Suprapubic skin (tissue), 4 donors: ENCODE data around the gene SLC22A14. TPM values are rescaled to one million over a fixed set of nuclear protein-coding genes. Genes with fewer than 3 reads are reported as not detected.

Experiments used
- DNase-seq, 2 donors: peaks; one replicate each; pipeline ENCODE4 v3.0.0-alpha.2; 2019; ENCODE audit warnings: low spot score in 2 of 2
- H3K27ac ChIP-seq: fragments of 200-600 bp; sonication (generic); one replicate; pipeline ENCODE4 v1.5.1; 2019
- H3K27me3 ChIP-seq: fragments of 200-600 bp; sonication (generic); one replicate; pipeline ENCODE4 v1.5.1; 2019
- H3K36me3 ChIP-seq: fragments of 200-600 bp; sonication (generic); one replicate; pipeline ENCODE4 v1.5.1; 2019
- H3K4me1 ChIP-seq: fragments of 200-600 bp; sonication (generic); one replicate; pipeline ENCODE4 v1.5.1; 2019
- H3K4me3 ChIP-seq: fragments of 200-600 bp; sonication (generic); one replicate; pipeline ENCODE4 v1.5.1; 2019; ENCODE audit warnings: mild to moderate bottlenecking
- H3K9me3 ChIP-seq: fragments of 200-600 bp; sonication (generic); one replicate; pipeline ENCODE4 v1.5.1; 2019
- EP300 ChIP-seq: sonication (generic); formaldehyde crosslinking; IDR thresholded peaks from one replicate; pipeline ENCODE4 v1.6.1; 2017; ENCODE audit warnings: antibody characterized with exemption
- POLR2A ChIP-seq, 2 donors: fragments of 450-650 bp; IDR thresholded peaks; one replicate each; pipeline ENCODE4 v1.6.1; 2017; ENCODE audit warnings: antibody characterized with exemption in 2 of 2, mild to moderate bottlenecking in 2 of 2, moderate library complexity in 2 of 2
- POLR2AphosphoS5 ChIP-seq, 3 donors: sonication (generic); formaldehyde crosslinking; IDR thresholded peaks; one replicate each; pipeline ENCODE4 v1.6.1; 2017; ENCODE audit warnings: antibody characterized with exemption in 3 of 3
- whole genome bisulfite sequencing: methylation state at CpG from one replicate; pipeline ENCODE4 v1.1.5; 2018; 5-methylcytosine and 5-hydroxymethylcytosine counted together
- total RNA-seq, 4 donors: library from RNA; depleted of rRNA; stranded (reverse); fragments of >200 nt; gene quantifications; one replicate each; pipeline ENCODE4 v1.1.0, GENCODE V29; 2016
- TF ChIP-seq, protein P1 (sequence below), 2 donors: fragments of 200-600 bp in 1 of 2; fragments of 450-650 bp in 1 of 2; sonication (generic) in 1 of 2; IDR thresholded peaks; one replicate each; pipeline ENCODE4 v1.5.1; 2016 to 2019; ENCODE audit warnings: antibody characterized with exemption in 2 of 2, mild to moderate bottlenecking in 1 of 2, moderate library complexity in 1 of 2

SLC22A14 gene
- total RNA-seq, 4 donors from 2014 or later = 0.64 TPM; not detected in 3

DNA sequence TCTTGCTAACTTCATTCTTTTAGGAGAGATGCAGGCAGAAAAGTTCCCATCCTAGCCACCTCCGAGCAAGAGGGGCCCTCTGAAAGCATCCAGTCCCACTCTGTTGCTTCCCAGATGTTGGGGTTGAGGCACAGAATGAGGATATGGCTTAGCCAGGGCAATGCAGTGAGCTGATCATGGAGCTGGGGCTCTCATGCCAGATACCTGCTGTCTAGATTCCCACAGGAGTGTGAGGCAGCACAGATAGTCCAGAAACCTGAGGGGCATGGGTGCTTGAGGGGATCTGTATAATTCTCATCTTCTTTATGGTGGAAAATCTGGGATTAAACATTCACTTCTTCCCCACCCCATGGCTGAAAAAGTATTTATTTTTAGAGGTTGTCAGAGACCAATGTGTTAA, 15.3 kb upstream of the SLC22A14 start:
- H3K4me3 ChIP-seq = no peak overlapping the region
- H3K27ac ChIP-seq = no peak overlapping the region
- no peaks in the 10 kb centered on the region for H3K9me3 ChIP-seq
- H3K4me1 ChIP-seq = no peaks in the 10 kb centered on the region
- H3K27me3 ChIP-seq = no peaks in the 10 kb centered on the region
- 92% methylated on average over 1 of the region's 1 CpG for WGBS
- DNase-seq = no peak
- H3K36me3 ChIP-seq = no peaks in the 10 kb centered on the region
- TF ChIP-seq POLR2A (IDR thresholded peaks at IDR 0.05) (no peak), POLR2AphosphoS5 (IDR thresholded peaks at IDR 0.05) (no peak), EP300 (no peak)
- TF ChIP-seq, protein P1, sequence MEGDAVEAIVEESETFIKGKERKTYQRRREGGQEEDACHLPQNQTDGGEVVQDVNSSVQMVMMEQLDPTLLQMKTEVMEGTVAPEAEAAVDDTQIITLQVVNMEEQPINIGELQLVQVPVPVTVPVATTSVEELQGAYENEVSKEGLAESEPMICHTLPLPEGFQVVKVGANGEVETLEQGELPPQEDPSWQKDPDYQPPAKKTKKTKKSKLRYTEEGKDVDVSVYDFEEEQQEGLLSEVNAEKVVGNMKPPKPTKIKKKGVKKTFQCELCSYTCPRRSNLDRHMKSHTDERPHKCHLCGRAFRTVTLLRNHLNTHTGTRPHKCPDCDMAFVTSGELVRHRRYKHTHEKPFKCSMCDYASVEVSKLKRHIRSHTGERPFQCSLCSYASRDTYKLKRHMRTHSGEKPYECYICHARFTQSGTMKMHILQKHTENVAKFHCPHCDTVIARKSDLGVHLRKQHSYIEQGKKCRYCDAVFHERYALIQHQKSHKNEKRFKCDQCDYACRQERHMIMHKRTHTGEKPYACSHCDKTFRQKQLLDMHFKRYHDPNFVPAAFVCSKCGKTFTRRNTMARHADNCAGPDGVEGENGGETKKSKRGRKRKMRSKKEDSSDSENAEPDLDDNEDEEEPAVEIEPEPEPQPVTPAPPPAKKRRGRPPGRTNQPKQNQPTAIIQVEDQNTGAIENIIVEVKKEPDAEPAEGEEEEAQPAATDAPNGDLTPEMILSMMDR (IDR thresholded peaks at IDR 0.05) = no peak

DNA sequence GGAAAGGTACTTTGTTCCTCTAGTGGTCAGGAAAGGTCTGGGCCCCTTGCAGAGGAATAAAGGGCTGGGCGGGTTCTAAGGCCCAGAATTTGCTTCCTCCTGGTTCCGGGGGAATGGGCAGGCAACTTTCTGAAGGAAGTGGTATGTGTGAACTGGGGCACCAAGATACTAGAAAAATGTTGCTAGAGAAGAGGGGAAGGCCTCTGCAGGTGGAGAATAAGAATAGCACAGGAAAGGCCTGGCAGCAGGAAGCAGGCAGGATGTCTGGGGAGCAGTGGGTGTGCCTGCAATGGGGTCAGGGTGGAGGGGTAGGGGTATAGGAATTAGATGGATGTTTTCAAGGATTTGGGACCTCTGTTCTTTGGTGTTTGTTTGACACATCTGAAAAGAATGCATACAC, 14.4 kb upstream of the SLC22A14 start:
- Histone ChIP-seq H3K9me3 (no peaks in the 10 kb centered on the region), H3K27ac (no peak overlapping the region), H3K36me3 (no peaks in the 10 kb centered on the region), H3K4me3 (no peak overlapping the region), H3K27me3 (no peaks in the 10 kb centered on the region), H3K4me1 (no peaks in the 10 kb centered on the region)
- DNase-seq = no peak
- TF ChIP-seq, protein P1 (IDR thresholded peaks at IDR 0.05) = no peak
- TF ChIP-seq POLR2AphosphoS5 (IDR thresholded peaks at IDR 0.05) = no peak
- TF ChIP-seq POLR2A (IDR thresholded peaks at IDR 0.05) = no peak
- no peak for TF ChIP-seq EP300
- 88% methylated on average over 2 of the region's 2 CpGs for WGBS

DNA sequence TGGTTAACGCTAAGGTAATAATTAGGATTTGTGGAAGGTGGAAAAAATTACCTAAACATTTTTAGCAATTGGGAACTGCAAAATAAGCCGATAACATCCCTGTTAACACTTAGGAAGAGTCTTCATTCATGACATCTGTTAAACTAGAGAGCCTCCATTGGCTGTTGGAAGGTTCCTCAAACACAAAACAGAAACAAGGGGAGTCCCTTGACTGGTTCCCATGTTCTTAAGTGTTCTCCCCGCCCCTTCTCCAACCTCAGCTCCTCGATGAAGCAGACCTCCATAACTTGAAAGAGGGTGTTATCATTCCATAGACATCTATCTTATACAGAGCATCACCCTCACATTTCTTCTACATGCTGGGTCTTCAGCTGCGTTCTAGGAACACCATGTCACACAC, 14.0 kb upstream of the SLC22A14 start:
- WGBS = 81% methylated on average over 5 of the region's 5 CpGs
- TF ChIP-seq POLR2A (IDR thresholded peaks at IDR 0.05) (no peak), POLR2AphosphoS5 (IDR thresholded peaks at IDR 0.05) (no peak), EP300 (no peak)
- TF ChIP-seq, protein P1 (IDR thresholded peaks at IDR 0.05) = no peak
- no peaks in the 10 kb centered on the region for H3K4me1 ChIP-seq

DNA sequence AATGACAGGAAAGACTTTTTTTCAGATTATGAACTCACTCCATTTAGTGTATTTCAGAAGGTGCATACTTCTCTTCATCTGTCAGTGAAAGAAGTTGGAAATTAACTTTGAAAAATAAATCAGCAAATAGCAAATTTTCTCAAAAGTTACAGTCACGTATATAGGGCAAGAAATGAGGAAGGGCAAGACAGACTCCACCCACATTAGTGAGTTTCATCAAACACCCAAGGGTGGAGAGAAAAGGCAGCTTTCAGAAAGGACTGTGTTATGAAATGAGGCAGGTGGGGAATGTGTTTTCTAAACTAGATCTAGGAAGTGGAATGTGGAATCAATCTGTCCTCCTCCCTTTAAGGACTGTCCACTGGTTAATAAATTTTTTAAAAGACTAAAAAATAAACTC, 13.6 kb upstream of the SLC22A14 start:
- H3K27ac ChIP-seq = no peak overlapping the region
- WGBS = 58% methylated on average over 1 of the region's 1 CpG
- no peaks in the 10 kb centered on the region for H3K27me3 ChIP-seq
- H3K4me1 ChIP-seq = no peaks in the 10 kb centered on the region
- H3K4me3 ChIP-seq = no peak overlapping the region
- H3K36me3 ChIP-seq = no peaks in the 10 kb centered on the region
- no peak for TF ChIP-seq POLR2AphosphoS5 (IDR thresholded peaks at IDR 0.05)
- TF ChIP-seq POLR2A (IDR thresholded peaks at IDR 0.05) = no peak
- no peak for TF ChIP-seq EP300
- TF ChIP-seq, protein P1 (IDR thresholded peaks at IDR 0.05) = no peak
- no peaks in the 10 kb centered on the region for H3K9me3 ChIP-seq
- no peak for DNase-seq

More for the DNA sequence above, 14.0 kb upstream of the SLC22A14 start:
- Histone ChIP-seq H3K36me3 (no peaks in the 10 kb centered on the region), H3K4me3 (no peak overlapping the region), H3K27ac (no peak overlapping the region), H3K9me3 (no peaks in the 10 kb centered on the region), H3K27me3 (no peaks in the 10 kb centered on the region)
- DNase-seq = no peak

DNA sequence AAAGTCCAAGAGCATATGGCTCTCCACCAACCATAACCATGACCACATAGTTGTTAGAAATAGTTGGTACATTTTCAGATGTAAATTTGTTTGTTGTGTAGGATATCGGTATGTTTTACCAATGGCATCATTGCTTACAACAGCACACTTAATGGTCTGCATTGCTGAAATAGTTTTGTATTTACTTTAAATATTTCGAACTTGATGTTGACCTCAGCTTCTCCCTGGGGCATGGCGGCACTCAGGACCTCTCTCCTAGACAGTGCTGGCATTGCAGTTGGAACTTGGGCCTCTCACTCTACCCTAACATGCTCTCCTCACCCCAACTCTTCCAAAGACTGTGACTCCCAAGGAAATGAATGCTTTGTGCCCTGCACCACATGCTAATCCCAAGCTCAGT, 11.5 kb upstream of the SLC22A14 start:
- Histone ChIP-seq H3K36me3 (no peaks in the 10 kb centered on the region), H3K27ac (no peak overlapping the region)
- 88% methylated on average over 3 of the region's 3 CpGs for WGBS

More for the DNA sequence above, 11.5 kb upstream of the SLC22A14 start:
- Histone ChIP-seq H3K4me1 (no peaks in the 10 kb centered on the region), H3K4me3 (no peak overlapping the region), H3K9me3 (no peaks in the 10 kb centered on the region), H3K27me3 (no peaks in the 10 kb centered on the region)
- DNase-seq = no peak
- TF ChIP-seq POLR2AphosphoS5 (IDR thresholded peaks at IDR 0.05) (no peak), EP300 (no peak), POLR2A (IDR thresholded peaks at IDR 0.05) (no peak)
- TF ChIP-seq, protein P1 (IDR thresholded peaks at IDR 0.05) = no peak
